OCI-LY7 (cell line): ENCODE measurements around the gene KRT9.

Experiments used
- CTCF ChIP-seq: fragments of 200-600 bp; sonication (generic); conservative IDR thresholded peaks from 2 replicates; pipeline ENCODE4 v1.5.1; 2014; ENCODE audit warnings: mild to moderate bottlenecking, antibody characterized with exemption, low read length, moderate library complexity, mixed read lengths
- EZH2phosphoT487 ChIP-seq: fragments of 200-600 bp; sonication (generic); IDR thresholded peaks from 2 replicates; pipeline ENCODE4 v1.6.1; 2018; ENCODE audit warnings: low read depth, borderline replicate concordance, mild to moderate bottlenecking, mixed run types, antibody characterized with exemption, low read length, moderate library complexity, mixed read lengths

DNA sequence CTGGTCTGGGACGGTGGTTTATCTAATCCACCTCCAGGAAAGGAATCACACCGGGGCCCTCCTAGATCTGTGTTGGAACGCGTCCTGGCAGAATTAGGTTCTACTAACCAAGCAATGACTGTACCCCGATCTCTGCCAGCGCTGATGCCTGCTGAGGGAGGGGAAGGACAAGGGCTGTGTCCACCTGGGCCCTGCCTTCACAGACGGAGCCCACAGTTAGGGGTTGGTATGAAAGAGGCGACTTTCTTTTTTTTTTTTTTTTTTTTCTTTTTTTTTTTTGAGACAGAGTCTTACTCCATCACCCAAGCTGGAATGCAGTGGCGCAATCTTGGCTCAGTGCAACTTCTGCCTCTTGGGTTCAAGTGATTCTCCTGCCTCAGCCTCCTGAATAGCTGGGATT lies 33.9 kb downstream of the KRT9 start:
- TF ChIP-seq CTCF: no peak
- no peak for TF ChIP-seq EZH2phosphoT487
